Lung (tissue), 16 donors: Measurements from ENCODE around the gene LPCAT2. TPM values are rescaled to one million over a fixed set of nuclear protein-coding genes. Genes with fewer than 3 reads are reported as not detected.
A peak's percentile ranks its signal among the peaks of the same experiment; 100 is the strongest.

Source experiments
- ATAC-seq: fragments of 200-7000 bp; cut with Tn5 transposase; one replicate; pipeline ENCODE4 v1.9.1; 2020; ENCODE audit warnings: moderate number of reproducible peaks; ENCODE audit not compliant: insufficient read depth, low FRiP score
- DNase-seq, 3 donors: peaks; one replicate each; pipeline ENCODE4 v3.0.0-alpha.2; 2013 to 2017
- H3K27ac ChIP-seq, 2 donors: one replicate each; pipeline ENCODE4 v1.5.1; 2013; ENCODE audit warnings: mild to moderate bottlenecking in 2 of 2, moderate library complexity in 2 of 2, control low read depth in 1 of 2, inconsistent platforms in 1 of 2, low read depth in 1 of 2, low read length in 1 of 2
- H3K27me3 ChIP-seq, 3 donors: one replicate each; pipeline ENCODE4 v1.5.1; 2013; ENCODE audit warnings: low read length in 2 of 3; ENCODE audit not compliant: control insufficient read depth in 3 of 3, insufficient read depth in 3 of 3
- H3K36me3 ChIP-seq, 4 donors: one replicate each; pipeline ENCODE4 v1.5.1; 2013; ENCODE audit warnings: low read length in 4 of 4, mild to moderate bottlenecking in 1 of 4, moderate library complexity in 1 of 4; ENCODE audit not compliant: control insufficient read depth in 4 of 4, insufficient read depth in 4 of 4
- H3K4me1 ChIP-seq, 5 donors: one replicate each; pipeline ENCODE4 v1.5.1; 2013; ENCODE audit warnings: low read length in 5 of 5, mild to moderate bottlenecking in 2 of 5, moderate library complexity in 1 of 5; ENCODE audit not compliant: control insufficient read depth in 5 of 5, insufficient read depth in 5 of 5
- H3K4me3 ChIP-seq: one replicate; pipeline ENCODE4 v1.5.1; 2013; ENCODE audit warnings: mild to moderate bottlenecking, control low read depth, moderate library complexity
- H3K9ac ChIP-seq, 2 donors: one replicate each; pipeline ENCODE4 v1.5.1; 2013; ENCODE audit warnings: low read length in 2 of 2, control low read depth in 1 of 2; ENCODE audit not compliant: insufficient read depth in 1 of 2
- H3K9me3 ChIP-seq, 4 donors: one replicate each; pipeline ENCODE4 v1.5.1; 2013; ENCODE audit warnings: low read length in 3 of 4, mild to moderate bottlenecking in 1 of 4, moderate library complexity in 1 of 4; ENCODE audit not compliant: control insufficient read depth in 4 of 4, insufficient read depth in 3 of 4
- CTCF ChIP-seq: IDR thresholded peaks from 2 replicates; pipeline ENCODE4 v1.5.1; 2012; ENCODE audit warnings: mild to moderate bottlenecking; ENCODE audit errors: control extremely low read depth, extremely low read depth
- WGBS, 2 donors: extraction: QIAGEN DNeasy Blood & Tissue Kit; methylation state at CpG; one replicate each; pipeline ENCODE4 v1.1.7; 2013; 5-methylcytosine and 5-hydroxymethylcytosine counted together
- long read RNA-seq, 5 donors: transcript quantifications; one replicate each; lab custom pipeline, GENCODE V29; 2026
- polyA plus RNA-seq, 2 donors: library from polyadenylated mRNA; stranded (reverse); fragments of 200-250 nt; gene quantifications; one replicate each; pipeline ENCODE4 v1.2.1, GENCODE V29; 2013
- total RNA-seq, 2 donors: library from RNA; depleted of rRNA in 1 of 2; stranded (reverse); fragments of >200 nt in 1 of 2; gene quantifications; one replicate each; pipeline ENCODE4 v1.2.1, GENCODE V29; 2014 to 2021
- donor health status: control.
- donor health status: control.
- donor health status: Bipolar disorder and iron deficiency.
- donor health status: healthy.
- donor health status: DM: yes; HTN: yes; CAD: no.

Gene LPCAT2, protein sequence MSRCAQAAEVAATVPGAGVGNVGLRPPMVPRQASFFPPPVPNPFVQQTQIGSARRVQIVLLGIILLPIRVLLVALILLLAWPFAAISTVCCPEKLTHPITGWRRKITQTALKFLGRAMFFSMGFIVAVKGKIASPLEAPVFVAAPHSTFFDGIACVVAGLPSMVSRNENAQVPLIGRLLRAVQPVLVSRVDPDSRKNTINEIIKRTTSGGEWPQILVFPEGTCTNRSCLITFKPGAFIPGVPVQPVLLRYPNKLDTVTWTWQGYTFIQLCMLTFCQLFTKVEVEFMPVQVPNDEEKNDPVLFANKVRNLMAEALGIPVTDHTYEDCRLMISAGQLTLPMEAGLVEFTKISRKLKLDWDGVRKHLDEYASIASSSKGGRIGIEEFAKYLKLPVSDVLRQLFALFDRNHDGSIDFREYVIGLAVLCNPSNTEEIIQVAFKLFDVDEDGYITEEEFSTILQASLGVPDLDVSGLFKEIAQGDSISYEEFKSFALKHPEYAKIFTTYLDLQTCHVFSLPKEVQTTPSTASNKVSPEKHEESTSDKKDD
- total RNA-seq (10 to 100 TPM; 24.6 to 25.3 TPM), polyA plus RNA-seq (10 to 100 TPM in 1 of 2 donors, 1 to 10 TPM in 1; 9.5 to 14.3 TPM)
- long read RNA-seq, donor 1, full-length matches to known transcripts: 2 of 7 reads
- long read RNA-seq, donor 1, partial matches to known transcripts: 5 of 7 reads
- long read RNA-seq, donor 1, other reads (novel, unspliced or antisense): 0 of 7 reads
- long read RNA-seq, donor 2, partial matches to known transcripts: 5 of 6 reads
- long read RNA-seq, donor 2, other reads (novel, unspliced or antisense): 0 of 6 reads
- long read RNA-seq, donor 3: 0 reads
- long read RNA-seq, donor 4, partial matches to known transcripts: 0 of 1 reads
- long read RNA-seq, donor 4, other reads (novel, unspliced or antisense): 0 of 1 reads
- long read RNA-seq, donor 5, full-length matches to known transcripts: 3 of 3 reads
- long read RNA-seq, donor 5, partial matches to known transcripts: 0 of 3 reads
- long read RNA-seq, donor 5, other reads (novel, unspliced or antisense): 0 of 3 reads

GRCh38 chr16:55508941-55509931, at the start of gene LPCAT2:
TSS of gene LPCAT2 (plus strand) at chr16:55509072. CDS start at chr16:55509182, 110 bp downstream.
- H3K9ac ChIP-seq: peak within 1 kb of the TSS in 1 of 2 donors; percentile 61
- peaks cover 0 to 9% (median 2%) of the 10 kb centered on the region in 4 donors for H3K9me3 ChIP-seq
- WGBS, 2 donors: 1 to 3% methylated on average over 54 to 61 of the region's 61 CpGs
- H3K4me1 ChIP-seq: peaks cover 0 to 9% (median 2%) of the 10 kb centered on the region in 5 donors
- no peaks in the 10 kb centered on the region for H3K27me3 ChIP-seq
- ATAC-seq: peak; percentile 96
- peak; percentile 89 to 90 (median 90) for DNase-seq
- H3K4me3 ChIP-seq: peak within 1 kb of the TSS; percentile 34
- peaks cover 0 to 48% (median 17%) of the 10 kb centered on the region in 4 donors for H3K36me3 ChIP-seq
- no peak for TF ChIP-seq CTCF
- peak within 1 kb of the TSS in 1 of 2 donors; percentile 85 for H3K27ac ChIP-seq

GRCh38 chr16:55462241-55462640, 46.6 kb upstream of the LPCAT2 start:
- Histone ChIP-seq H3K36me3 (no peaks in the 10 kb centered on the region), H3K4me3 (no peak overlapping the region), H3K9ac (no peak overlapping the region), H3K27ac (no peak overlapping the region), H3K27me3 (no peaks in the 10 kb centered on the region), H3K9me3 (no peaks in the 10 kb centered on the region), H3K4me1 (no peaks in the 10 kb centered on the region)
- WGBS, 2 donors: 62 to 82% methylated on average over 6 of the region's 6 CpGs
- no peak for TF ChIP-seq CTCF
- ATAC-seq (no peak), DNase-seq (no peak)

- no peaks in the 10 kb centered on the region for H3K27me3 ChIP-seq
- H3K4me1 ChIP-seq: no peaks in the 10 kb centered on the region
- 42 to 56% methylated on average over 4 of the region's 4 CpGs for WGBS, 2 donors
- no peaks in the 10 kb centered on the region for H3K36me3 ChIP-seq
- no peak for DNase-seq
- H3K9ac ChIP-seq: no peak overlapping the region
- no peaks in the 10 kb centered on the region for H3K9me3 ChIP-seq
- H3K27ac ChIP-seq: no peak overlapping the region
- no peak for ATAC-seq
- TF ChIP-seq CTCF: no peak
- H3K4me3 ChIP-seq: no peak overlapping the region
These were observed 44.5 kb upstream of the LPCAT2 start for GRCh38 chr16:55464375-55464774.
